Activated CD8-positive, alpha-beta memory T cell treated with anti-CD3 and anti-CD28 coated beads, Interleukin-2, amount 50 U/mL, for 48 hours (primary cell): ENCODE data around the gene SPTAN1.
"Not testable (repeated sequence)": the region's sequence is repeated elsewhere in the genome, so short reads cannot be mapped to it uniquely, and the experiment has no call there.

Source experiments
- DNase-seq: peaks from one replicate; pipeline ENCODE4 v3.0.0-alpha.2; 2020

The SPTAN1 gene

DNA sequence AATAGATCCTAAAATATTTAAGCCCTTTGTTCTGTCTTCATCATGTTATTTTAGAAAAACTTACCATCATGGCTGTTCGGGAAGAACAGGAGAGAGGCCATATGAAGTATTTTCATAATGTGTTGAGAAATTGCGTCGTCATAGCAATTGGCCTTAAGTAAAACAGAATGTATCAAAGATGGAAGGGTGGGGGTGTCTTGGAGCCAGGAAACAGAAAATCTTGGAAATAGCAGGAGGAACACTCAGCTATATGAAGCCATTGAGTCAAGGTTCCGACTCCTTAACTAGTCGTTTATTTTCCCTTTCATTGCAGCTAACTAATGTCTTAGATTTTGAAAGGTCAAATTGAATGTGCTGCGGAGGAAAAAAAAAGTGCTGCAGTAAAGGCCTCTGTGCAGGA lies 1.3 kb downstream of the SPTAN1 start:
- no peak for DNase-seq

DNA sequence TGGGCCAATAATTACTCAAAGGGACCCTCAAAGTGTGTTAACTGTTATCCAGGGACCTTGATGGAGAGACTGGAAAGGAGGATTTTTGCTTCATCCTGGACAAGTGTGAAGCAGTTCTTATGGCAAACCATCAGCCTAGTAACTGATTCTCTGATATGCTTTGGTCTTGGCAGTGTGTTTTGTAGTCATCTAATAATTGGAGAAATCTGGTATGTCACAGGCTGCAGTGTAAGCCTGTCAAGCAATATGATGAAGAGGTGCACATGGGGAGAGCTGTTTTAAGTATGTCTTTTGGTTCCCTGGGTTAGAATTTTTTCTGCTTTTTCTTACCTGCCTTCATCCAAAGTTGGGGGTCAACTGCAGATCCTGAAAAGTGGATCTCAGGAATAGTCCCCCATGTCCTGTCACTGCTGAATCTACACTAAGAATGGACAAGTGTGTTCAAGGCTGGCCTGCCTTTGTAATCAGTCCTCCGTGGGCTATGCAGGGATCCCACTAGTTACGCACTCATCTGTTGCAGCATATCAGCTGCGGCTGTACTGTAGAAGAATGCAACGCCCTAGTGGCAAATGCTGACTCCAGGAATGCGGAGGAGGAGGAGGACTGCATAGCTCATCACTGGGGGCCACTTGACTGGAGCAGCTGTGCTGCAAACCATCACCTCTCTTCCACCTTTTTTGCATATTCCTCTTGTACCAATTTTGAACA lies 1.9 kb downstream of the SPTAN1 start:
- DNase-seq = peak; percentile 59

DNA sequence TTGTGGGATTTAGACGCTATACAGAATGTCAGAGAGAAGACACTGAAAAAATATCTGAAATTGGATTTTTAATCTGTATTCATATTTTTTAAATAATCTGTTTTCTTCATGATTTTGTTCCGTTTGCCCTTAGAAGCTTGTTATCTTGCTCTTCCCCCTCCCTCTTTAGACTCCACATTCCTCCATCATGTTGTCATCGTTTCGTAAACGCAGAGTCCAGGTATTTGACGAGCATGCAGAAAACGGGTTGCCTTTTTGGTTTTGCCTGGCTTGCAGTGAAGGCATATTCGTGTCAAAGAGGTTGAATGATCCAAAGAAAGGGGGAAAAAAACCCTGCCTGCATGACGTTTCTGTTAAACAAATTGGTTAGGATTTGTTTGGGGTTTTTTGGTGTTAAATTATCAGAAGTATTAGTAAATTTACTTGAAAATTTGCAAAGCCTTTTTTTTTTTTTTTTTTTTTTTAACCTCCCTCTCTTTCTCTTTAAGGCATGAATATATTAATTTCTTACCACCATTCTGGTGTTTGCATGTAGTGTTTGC lies 2.9 kb downstream of the SPTAN1 start:
- DNase-seq = no peak

DNA sequence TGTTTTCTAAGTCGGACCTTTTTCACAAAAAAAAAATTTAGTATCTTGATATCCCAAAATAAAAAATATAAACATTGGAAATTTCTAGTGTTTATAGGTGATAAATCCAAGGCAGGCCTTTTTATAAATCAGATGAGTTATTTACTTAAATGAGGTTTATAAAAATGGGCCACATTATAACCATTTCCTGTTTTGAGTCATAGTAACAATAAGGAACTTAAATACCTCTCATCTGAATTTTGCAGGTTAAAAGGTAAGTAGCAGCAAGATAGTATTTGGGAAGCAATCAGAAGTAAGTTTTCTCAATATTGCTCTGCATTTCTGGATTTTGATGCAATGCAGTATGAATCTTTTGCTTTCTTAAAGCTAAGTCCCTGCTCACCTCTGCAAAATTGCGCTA lies 3.9 kb downstream of the SPTAN1 start:
- no peak for DNase-seq

DNA sequence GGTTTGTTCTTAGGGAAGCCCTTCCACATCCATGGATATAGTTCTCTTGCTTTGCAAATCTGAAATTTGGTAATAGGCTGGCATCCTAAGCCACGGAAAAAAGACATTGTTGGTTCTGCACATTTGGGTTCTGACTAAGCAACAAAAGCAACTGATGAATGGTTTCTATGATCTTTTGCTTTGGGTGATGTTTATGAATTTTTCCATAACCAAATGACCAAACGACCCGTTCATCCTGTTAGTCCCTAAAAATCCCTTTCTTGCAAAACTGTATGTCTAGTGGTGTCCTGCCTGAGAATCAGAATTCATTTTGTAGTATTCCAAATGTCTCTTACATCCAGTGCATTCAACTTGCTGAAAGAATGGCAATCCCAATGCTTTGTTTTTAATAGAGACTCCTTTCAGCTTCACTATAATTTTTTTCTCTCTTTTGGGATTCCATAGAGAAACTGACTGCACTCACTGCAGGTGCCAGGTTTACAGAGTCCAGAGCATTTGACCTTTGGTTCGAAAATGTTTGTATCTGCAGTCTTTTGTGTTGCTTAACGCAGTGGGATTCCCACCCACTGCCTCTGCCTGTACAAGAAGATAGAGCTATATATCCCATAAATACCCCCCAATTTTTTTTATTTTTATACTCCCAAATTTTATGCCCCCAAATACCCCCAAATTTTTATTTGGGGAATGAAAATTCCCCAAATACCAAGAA lies 4.7 kb downstream of the SPTAN1 start:
- no peak for DNase-seq

DNA sequence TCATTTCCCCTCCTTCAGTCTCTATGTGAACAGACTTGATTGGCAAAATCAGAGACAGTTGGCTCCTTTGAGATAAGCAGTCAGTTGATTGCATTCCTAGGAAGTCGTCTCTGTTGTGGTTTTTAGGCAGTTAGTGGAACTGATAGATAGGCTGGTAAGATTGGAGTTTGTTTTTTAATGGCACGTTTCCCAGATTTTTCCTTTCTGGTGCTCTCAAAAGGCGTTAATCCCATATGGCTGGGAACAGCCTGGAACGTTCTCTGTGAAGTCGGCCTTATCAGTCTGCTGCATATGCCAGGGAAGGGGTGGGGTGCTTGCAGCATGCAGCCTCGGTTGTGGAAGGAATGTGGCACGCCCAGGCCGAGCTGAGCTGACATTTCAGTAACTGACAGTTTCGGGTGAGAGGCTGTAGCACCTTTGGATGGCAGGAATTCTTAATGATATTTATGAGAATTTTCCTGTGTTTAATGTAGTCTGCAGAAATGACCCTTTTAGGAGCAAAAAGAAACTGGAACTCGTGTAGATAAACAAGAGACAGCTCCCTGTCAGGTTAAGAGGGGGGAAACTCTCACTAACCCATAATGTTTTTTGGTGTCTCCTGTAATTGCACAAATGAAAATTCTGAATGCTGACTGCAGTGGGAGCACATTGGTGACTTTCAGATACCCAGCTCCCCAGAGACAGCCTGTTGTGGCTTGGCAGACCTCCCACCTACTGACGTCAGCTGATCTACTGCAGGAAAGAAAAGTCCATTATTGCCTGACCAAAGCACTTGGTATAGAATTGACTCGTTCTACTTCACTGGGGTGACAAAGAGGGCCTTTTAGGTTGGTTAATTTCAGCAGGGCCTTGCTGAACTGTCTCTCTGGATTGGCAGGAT lies 6.3 kb downstream of the SPTAN1 start:
- DNase-seq = peak; percentile 79

DNA sequence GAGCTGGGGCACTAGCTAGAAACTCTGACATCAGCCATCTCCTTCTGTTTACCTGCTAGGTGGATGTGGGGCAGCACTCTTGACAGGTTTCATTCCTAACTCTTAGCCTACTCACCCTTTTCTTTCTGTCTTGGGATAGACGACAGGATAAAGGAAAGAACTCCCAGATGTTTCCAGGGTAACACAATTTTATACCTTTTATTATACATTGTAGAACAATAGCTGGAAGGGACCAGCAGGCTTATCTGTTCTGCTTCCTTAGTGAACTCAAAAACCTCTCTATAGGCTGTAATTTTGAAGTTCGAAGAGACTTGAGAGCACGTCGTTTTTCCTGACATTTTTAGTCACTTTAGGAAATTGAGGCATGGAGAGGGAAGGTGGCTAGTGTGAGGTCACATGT lies 13.2 kb downstream of the SPTAN1 start:
- no peak for DNase-seq

DNA sequence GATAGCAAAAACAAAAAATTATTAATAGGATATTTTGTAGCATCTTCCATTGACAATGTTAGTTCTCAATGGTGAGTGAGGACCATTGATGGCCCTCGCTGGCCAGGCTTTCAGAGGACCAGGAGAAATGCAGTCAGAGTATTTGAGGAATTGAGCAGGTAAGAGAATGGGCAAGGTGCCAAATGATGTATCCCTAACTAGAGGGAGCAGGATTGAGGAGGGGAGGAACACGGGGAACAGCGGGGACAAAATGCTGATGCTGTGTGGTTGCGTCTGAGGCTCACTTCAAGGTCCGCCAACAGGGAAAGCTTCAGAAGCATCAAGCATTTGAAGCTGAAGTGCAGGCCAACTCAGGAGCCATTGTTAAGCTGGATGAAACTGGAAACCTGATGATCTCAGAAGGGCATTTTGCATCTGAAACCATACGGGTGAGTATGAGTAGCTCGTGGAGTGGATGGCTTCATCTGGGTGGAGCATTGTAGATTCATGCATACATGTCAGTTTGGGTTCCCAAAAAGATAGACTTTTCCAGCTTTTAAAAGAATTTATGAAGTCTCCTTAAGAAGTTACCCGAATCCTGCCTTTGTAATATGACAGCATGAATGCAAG lies 16.2 kb downstream of the SPTAN1 start:
- no peak for DNase-seq

DNA sequence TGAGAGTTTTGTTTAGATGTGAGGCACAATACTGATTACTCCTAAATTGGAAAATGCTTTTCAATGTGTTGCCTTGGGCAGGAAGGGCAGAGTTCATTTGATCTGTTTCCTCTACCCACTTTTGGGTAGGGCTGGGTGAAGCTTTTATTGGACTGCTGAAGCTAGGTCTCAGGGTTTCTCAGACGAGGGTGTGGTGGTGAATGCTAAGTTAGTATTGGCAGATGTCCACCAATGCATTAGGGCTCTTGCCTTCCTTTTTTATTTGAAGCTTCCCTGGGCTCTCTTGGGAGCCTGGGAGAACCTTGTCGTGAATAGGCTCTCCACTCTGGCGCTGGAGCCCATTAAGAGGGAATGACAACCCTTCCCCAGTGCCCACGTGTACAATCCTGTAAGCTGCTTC lies 23.1 kb downstream of the SPTAN1 start:
- DNase-seq = no peak

DNA sequence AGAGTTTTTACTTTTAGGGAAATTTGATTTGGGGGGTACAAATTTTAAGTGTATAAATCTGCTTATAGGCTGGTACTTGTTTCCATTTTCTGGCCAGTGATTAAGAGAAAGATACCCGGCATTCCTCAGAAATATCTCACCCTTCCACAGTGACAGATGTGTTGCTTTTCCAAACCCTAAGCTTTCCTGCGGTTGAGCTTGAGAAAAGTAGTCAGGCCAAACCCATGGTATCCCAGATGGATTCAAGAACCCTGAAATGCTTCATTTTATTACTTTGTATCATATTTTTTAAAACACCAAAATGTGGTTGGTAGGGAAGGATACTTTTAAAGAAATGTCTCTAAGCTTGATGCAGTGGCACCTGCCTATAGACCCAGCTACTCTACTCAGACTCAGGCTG lies 23.5 kb downstream of the SPTAN1 start:
- no peak for DNase-seq

DNA sequence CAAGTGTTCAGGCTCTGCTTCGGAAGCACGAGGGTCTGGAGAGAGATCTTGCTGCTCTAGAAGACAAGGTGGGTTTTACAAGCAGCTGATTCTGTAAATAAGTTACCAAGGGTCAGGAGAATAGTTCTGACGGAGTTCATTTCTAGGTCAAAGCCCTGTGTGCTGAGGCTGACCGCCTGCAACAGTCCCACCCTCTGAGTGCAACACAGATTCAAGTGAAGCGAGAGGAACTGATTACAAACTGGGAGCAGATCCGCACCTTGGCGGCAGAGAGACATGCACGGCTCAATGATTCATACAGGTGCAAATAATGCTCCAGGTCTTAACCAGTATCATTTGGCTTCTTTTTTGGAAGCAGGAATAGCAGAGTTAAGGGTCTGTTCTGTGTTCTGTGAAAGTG lies 24.8 kb downstream of the SPTAN1 start:
- no peak for DNase-seq

DNA sequence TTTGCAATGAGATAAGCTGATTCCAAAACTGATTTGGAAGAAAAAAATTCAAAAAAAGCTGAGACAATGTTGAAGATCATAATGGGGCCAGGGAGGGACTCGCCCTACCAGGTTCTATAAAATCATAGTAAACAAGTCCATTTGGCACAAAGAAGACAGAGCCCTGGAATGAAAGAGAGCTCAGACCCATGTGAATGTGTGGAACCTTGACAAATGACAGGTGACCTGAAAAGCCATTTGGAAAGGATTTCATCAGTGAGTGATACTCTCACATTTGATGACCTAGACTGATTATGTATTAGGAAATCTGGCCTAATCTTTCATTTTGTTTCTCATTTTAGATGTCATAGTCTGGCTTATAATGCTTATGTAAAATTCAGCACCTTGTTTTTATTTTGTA lies 26.8 kb downstream of the SPTAN1 start:
- DNase-seq = no peak

DNA sequence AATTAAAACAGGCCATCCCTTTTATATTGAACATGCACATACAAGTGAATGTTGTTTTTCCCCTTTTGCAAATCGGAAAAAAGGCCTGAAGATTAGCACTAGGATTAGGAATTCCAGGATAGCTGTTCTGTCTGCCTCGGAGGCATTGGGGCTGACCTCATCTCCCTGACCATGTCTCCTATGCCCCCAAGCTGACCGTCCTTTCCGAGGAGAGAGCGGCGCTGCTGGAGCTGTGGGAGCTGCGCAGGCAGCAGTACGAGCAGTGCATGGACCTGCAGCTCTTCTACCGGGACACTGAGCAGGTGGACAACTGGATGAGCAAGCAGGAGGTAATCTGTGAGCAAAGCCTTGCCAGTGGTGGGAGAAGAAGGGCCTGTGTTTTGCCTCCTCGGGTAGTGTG lies 28.3 kb downstream of the SPTAN1 start:
- no peak for DNase-seq

DNA sequence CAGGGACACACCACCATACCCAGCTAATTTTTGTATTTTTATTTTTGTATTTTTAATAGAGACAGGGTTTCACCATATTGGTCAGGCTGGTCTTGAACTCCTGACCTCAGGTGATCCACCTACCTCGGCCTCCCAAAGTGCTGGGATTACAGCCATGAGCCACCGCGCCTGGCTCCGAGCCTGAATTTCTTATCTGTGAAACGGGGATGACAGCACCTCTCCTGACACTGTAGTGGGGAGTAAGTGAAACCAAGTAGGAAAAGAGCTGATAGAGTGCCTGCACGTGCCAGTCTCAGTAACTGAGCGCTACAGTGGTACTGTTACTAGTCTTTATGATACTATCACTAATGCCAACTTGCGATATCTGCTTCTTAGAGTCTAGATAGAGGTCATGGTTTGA lies 32.8 kb downstream of the SPTAN1 start:
- not testable (repeated sequence) for DNase-seq

DNA sequence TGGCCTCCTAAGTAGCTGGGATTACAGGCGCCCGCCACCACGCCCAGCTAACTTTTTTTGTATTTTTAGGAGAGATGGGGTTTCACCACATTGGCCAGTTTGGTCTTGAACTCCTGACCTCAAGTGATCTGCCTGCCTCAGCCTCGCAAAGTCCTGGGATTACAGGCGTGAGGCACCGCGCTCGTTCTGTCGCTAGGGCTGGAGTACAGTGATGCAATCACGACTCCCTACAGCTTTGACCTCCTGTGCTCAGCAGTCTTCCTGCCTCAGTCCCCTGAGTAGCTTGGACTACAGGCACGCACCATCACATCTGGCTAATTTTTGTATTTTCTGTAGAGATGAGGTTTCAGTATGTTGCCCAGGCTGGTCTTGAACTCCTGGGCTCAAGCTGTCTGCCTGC lies 34.5 kb downstream of the SPTAN1 start:
- not testable (repeated sequence) for DNase-seq

DNA sequence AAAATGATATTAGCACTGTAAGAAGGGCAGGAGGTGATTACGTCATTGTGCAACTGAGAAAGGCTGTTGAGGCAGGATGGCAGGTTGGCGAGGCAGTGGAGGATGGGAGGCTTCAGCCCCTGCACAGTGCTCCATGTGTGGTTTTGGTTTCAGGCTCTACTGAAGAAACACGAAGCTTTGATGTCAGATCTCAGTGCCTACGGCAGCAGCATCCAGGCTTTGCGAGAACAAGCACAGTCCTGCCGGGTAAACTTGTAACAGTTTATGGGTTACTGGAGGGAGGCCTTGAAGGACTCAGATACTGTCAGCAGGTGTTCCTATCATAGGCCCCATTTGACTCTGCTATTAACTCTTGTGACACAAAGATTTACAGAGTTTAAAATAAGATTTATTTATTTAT lies 35.1 kb downstream of the SPTAN1 start:
- DNase-seq = peak; percentile 56

DNA sequence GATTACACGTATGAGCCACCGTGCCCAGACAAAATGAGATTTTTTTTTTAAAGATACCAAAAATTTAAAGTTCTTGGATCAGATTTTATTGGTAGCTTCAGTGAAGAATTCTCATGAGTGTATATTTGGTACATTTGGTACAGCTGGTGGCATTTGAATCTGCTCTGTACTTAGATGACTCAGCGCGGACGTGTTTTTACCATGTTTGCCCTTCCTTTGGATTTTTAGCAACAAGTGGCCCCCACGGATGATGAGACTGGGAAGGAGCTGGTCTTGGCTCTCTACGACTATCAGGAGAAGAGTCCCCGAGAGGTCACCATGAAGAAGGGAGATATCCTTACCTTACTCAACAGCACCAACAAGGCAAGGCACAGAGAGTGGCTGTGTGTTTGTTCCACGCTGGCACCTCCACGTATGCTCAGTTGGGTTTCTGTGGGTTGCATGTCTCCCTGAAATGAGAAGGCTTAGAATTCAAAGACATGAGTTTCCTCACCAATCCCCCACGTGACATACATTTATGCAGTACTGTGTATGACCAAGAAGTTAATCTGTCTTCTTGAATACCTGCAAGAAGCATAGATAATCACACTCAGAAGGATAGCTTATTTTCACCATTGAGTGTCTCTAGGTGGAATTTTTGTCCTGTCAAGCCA lies 36.3 kb downstream of the SPTAN1 start:
- DNase-seq = no peak

DNA sequence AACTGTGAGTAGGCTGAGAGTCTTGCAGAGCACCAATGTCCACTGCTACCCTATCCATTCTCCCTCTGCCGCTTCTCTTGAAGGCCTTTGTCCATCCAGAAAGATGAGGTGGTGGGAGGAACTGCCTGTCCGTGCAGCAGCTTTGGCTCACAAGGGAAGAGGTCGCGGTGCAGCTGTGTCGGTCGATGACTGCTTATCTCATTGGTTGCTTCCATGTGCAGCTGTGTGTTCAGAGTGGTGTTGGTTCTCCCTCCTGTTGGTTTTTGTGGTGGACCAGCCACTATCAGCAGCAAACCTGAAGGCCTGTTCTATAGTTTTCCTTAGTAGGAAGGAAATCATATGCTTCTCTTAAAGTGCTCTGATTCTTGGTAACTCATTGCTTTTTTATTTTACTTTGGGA lies 40.7 kb downstream of the SPTAN1 start:
- no peak for DNase-seq

DNA sequence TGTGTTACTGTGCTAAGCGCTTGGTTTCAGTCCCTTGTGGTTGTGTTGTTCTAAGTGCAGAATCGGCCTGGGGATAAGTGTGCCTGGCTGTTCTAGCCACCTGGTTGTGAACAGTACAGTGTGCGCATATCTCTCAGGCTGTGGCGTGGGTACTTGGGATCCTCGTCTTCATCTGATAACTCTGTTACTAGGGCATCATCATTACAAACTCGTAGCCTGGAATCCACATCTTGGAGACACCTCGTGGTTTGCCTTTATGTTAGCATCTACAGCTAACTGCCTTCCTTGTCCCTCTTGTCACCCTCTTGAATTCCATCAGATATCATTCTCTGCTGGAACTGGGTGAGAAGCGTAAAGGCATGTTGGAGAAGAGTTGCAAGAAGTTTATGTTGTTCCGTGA lies 41.5 kb downstream of the SPTAN1 start:
- DNase-seq = no peak

DNA sequence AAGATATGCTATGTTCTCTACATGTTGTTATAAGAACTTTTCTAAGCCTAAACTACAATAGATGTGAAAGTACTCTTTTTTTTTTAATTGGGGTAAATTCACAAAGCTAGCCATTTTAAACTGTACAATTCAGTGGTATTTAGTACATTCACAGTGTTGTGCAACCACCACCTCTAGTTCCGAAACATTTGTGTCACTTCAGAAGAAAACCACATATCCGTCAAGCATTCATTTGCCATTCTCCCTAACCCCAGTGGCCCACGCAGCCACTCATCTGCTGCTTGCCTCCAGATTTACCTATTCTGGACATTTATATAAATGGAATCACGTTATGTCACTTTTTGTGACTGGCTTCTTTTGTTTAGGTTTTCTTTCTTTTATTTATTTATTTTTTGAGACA lies 43.1 kb downstream of the SPTAN1 start:
- no peak for DNase-seq

DNA sequence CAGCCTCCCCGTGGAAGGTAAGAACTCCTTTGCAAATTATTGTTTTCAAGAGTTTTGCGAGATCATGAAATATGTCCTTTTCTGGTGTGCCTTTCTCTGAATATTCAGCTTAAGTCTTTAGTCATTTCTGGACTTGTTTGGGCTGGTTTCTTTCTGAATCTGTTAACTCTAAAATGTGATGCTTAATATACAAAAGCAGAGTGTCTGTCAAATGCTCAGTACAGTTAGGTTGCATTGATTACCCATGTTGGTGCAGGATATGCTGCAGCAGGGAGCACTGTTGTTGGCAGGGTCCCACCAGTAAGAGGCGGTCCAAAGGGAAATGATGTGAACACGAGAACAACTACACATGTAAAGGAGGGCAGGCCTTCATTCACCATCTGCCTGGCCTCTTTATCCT lies 47.7 kb downstream of the SPTAN1 start:
- no peak for DNase-seq

DNA sequence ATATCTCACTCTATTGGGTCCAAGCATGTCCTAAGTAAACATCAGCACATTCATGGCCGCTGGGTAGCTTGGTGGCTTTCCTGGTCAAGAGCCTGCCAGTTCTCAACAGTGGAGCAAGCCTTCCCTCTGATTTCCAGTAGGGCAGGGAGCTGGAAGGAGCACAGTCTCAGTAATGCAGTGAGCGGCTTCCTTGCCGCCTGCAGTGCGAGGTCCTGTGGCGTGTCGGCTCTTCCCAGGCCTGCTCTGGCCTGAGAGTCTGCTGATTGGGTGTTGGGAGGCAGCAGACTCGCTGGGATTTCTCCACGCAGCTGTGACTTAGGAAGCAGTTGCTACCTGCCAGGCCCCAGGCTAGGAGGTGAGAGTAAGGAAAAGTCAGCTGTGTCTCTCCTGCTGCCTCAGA lies 51.3 kb downstream of the SPTAN1 start:
- DNase-seq = no peak
